OCI-LY1 (cell line): ENCODE results near the gene LGALS12.

Experiments used
- H2AFZ ChIP-seq: fragments of 200-600 bp; sonication (generic), shearing (Covaris generic); 2 replicates; pipeline ENCODE4 v1.6.0; 2014; ENCODE audit warnings: antibody characterized with exemption, mild to moderate bottlenecking, low read length
- H3F3A ChIP-seq: fragments of 200-600 bp; sonication (generic), shearing (Covaris generic); 2 replicates; pipeline ENCODE4 v1.6.0; 2014; ENCODE audit warnings: mild to moderate bottlenecking, antibody characterized with exemption, low read length, moderate library complexity; ENCODE audit not compliant: insufficient read depth
- H3K27ac ChIP-seq: fragments of 200-600 bp; sonication (generic); 2 replicates; pipeline ENCODE4 v1.5.1; 2014; ENCODE audit warnings: low read length, mixed run types, mild to moderate bottlenecking, low read depth; ENCODE audit not compliant: poor library complexity, severe bottlenecking
- H3K27me3 ChIP-seq: fragments of 200-600 bp; sonication (generic); 2 replicates; pipeline ENCODE4 v1.6.0; 2014; ENCODE audit warnings: antibody characterized with exemption, mild to moderate bottlenecking, low read length, moderate library complexity; ENCODE audit not compliant: insufficient read depth
- H3K36me3 ChIP-seq: fragments of 200-600 bp; sonication (generic); 2 replicates; pipeline ENCODE4 v1.6.1; 2014; ENCODE audit warnings: mild to moderate bottlenecking, antibody characterized with exemption, low read length, moderate library complexity, mixed read lengths; ENCODE audit not compliant: insufficient read depth
- H3K4me1 ChIP-seq: fragments of 200-600 bp; sonication (generic); 2 replicates; pipeline ENCODE4 v1.5.1; 2014; ENCODE audit warnings: mild to moderate bottlenecking, low read length, moderate library complexity; ENCODE audit not compliant: insufficient read depth, severe bottlenecking
- H3K4me2 ChIP-seq: fragments of 200-600 bp; sonication (generic), shearing (Covaris generic); 2 replicates; pipeline ENCODE4 v1.6.1; 2014; ENCODE audit warnings: low read length
- H3K4me3 ChIP-seq: fragments of 200-600 bp; sonication (generic); 2 replicates; pipeline ENCODE4 v1.5.1; 2014; ENCODE audit warnings: low read length, low read depth, mild to moderate bottlenecking, mixed read lengths; ENCODE audit not compliant: poor library complexity, severe bottlenecking
- H3K79me2 ChIP-seq: fragments of 200-600 bp; shearing (Covaris generic); 2 replicates; pipeline ENCODE4 v1.6.1; 2016; ENCODE audit warnings: mixed run types, low read length, mixed read lengths; ENCODE audit not compliant: insufficient read depth
- H3K9ac ChIP-seq: fragments of 200-600 bp; sonication (generic), shearing (Covaris generic); 2 replicates; pipeline ENCODE4 v1.6.1; 2014; ENCODE audit warnings: mild to moderate bottlenecking, low read length, mixed read lengths
- H3K9me2 ChIP-seq: fragments of 200-600 bp; sonication (generic), shearing (Covaris generic); 2 replicates; pipeline ENCODE4 v1.6.1; 2014; ENCODE audit warnings: low read depth, mild to moderate bottlenecking, low read length, mixed read lengths
- H3K9me3 ChIP-seq: fragments of 200-600 bp; shearing (Covaris generic); 2 replicates; pipeline ENCODE4 v1.6.1; 2014; ENCODE audit warnings: low read length, mixed read lengths
- H4K20me1 ChIP-seq: fragments of 200-600 bp; sonication (generic), shearing (Covaris generic); 2 replicates; pipeline ENCODE4 v1.6.0; 2016; ENCODE audit warnings: mild to moderate bottlenecking, low read length; ENCODE audit not compliant: insufficient read depth
- CTCF ChIP-seq: fragments of 200-600 bp; sonication (generic), shearing (Covaris generic); IDR thresholded peaks from 2 replicates; pipeline ENCODE4 v1.5.1; 2017; ENCODE audit warnings: mild to moderate bottlenecking, antibody characterized with exemption, low read length, moderate library complexity, mixed read lengths
- EZH2 ChIP-seq: fragments of 200-600 bp; sonication (generic), shearing (Covaris generic); IDR thresholded peaks from 2 replicates; pipeline ENCODE4 v1.8.0; 2017; ENCODE audit warnings: borderline replicate concordance, mixed run types, mild to moderate bottlenecking, antibody characterized with exemption, low read length, moderate library complexity, mixed read lengths

Gene LGALS12

GRCh38 chr11:63504933-63505586, 824 bp upstream of the LGALS12 start:
- H3K4me1 ChIP-seq: no peaks in the 10 kb centered on the region

GRCh38 chr11:63506876-63507275, 992 bp downstream of the LGALS12 start:
- TF ChIP-seq EZH2 (no peak), CTCF (no peak)
- Histone ChIP-seq H3K9me3 (no peaks in the 10 kb centered on the region), H3K27me3 (0 out of 2 replicates have a peak, but pooled peaks cover 3% of the 10 kb centered on the region), H3F3A (no peaks in the 10 kb centered on the region), H3K4me2 (no peak overlapping the region), H3K4me1 (no peaks in the 10 kb centered on the region), H3K36me3 (no peaks in the 10 kb centered on the region), H3K9ac (no peak overlapping the region), H3K9me2 (no peaks in the 10 kb centered on the region), H3K79me2 (no peaks in the 10 kb centered on the region), H3K4me3 (no peak overlapping the region), H2AFZ (no peak overlapping the region), H3K27ac (no peak overlapping the region), H4K20me1 (no peaks in the 10 kb centered on the region)

More at GRCh38 chr11:63504933-63505586, 824 bp upstream of the LGALS12 start:
- no peaks in the 10 kb centered on the region for H3K9me2 ChIP-seq
- H3K36me3 ChIP-seq: no peaks in the 10 kb centered on the region; the same call in 1 of the 2 replicates
- no peak overlapping the region for H3K27ac ChIP-seq
- no peak overlapping the region for H2AFZ ChIP-seq
- no peaks in the 10 kb centered on the region for H4K20me1 ChIP-seq
- H3K27me3 ChIP-seq: 0 out of 2 replicates have a peak, but pooled peaks cover 3% of the 10 kb centered on the region
- peaks cover 3% of the 10 kb centered on the region; the same call in 1 of the 2 replicates for H3K9me3 ChIP-seq
- H3K4me3 ChIP-seq: no peak overlapping the region
- H3F3A ChIP-seq: no peaks in the 10 kb centered on the region
- H3K9ac ChIP-seq: no peak overlapping the region
- no peak overlapping the region for H3K4me2 ChIP-seq
- no peaks in the 10 kb centered on the region for H3K79me2 ChIP-seq
- TF ChIP-seq CTCF (no peak), EZH2 (no peak)

- Histone ChIP-seq H2AFZ (no peak overlapping the region), H3K9me3 (no peaks in the 10 kb centered on the region), H3K9ac (no peak overlapping the region), H3K9me2 (no peaks in the 10 kb centered on the region), H3F3A (no peaks in the 10 kb centered on the region), H3K27ac (no peak overlapping the region), H3K4me3 (no peak overlapping the region), H3K4me2 (no peak overlapping the region), H3K4me1 (no peaks in the 10 kb centered on the region), H3K27me3 (0 out of 2 replicates have a peak, but pooled peaks cover 3% of the 10 kb centered on the region), H3K79me2 (no peaks in the 10 kb centered on the region), H3K36me3 (no peaks in the 10 kb centered on the region), H4K20me1 (no peaks in the 10 kb centered on the region)
- TF ChIP-seq EZH2 (no peak), CTCF (no peak)
These were observed 1.6 kb downstream of the LGALS12 start for GRCh38 chr11:63507511-63507910.
